NCI-H345 (cell line): Measurements from ENCODE around the gene DHRS3.

Experiments used
- DNase-seq: peaks from one replicate; lab custom pipeline; 2025; lab: John Stamatoyannopoulos, UW

DHRS3 gene

GRCh38 chr1:12552951-12553921 is 64.8 kb downstream of the DHRS3 start:
- no peak for DNase-seq

GRCh38 chr1:12552111-12552888 is 65.7 kb downstream of the DHRS3 start:
- no peak for DNase-seq

- no peak for DNase-seq
These were observed 66.4 kb downstream of the DHRS3 start for GRCh38 chr1:12551584-12551983.

- peak; percentile 75 for DNase-seq
These were observed 68.3 kb downstream of the DHRS3 start for GRCh38 chr1:12549460-12550349.

GRCh38 chr1:12548973-12549459 is 69.0 kb downstream of the DHRS3 start:
- no peak for DNase-seq

- DNase-seq = no peak
These were observed 69.6 kb downstream of the DHRS3 start for GRCh38 chr1:12548279-12548972.

GRCh38 chr1:12547586-12548225 is 70.3 kb downstream of the DHRS3 start:
- DNase-seq = no peak

GRCh38 chr1:12546771-12547585 is 71.0 kb downstream of the DHRS3 start:
- DNase-seq = no peak

- DNase-seq = no peak
These were observed 73.0 kb downstream of the DHRS3 start for GRCh38 chr1:12544992-12545391.

- DNase-seq = no peak
These were observed 73.7 kb downstream of the DHRS3 start for GRCh38 chr1:12544357-12544756.

- DNase-seq = no peak
These were observed 74.3 kb downstream of the DHRS3 start for GRCh38 chr1:12543740-12544154.

- no peak for DNase-seq
These were observed 75.1 kb downstream of the DHRS3 start for GRCh38 chr1:12542616-12543592.

- DNase-seq = no peak
These were observed 75.9 kb downstream of the DHRS3 start for GRCh38 chr1:12542138-12542465.

GRCh38 chr1:12541274-12542137 is 76.5 kb downstream of the DHRS3 start:
- DNase-seq = no peak

- no peak for DNase-seq
These were observed 77.3 kb downstream of the DHRS3 start for GRCh38 chr1:12540580-12541273.

GRCh38 chr1:12539705-12540579 is 78.1 kb downstream of the DHRS3 start:
- DNase-seq = no peak
